ENCODE data around the gene SLC7A1. TPM values are rescaled to one million over a fixed set of nuclear protein-coding genes. Genes with fewer than 3 reads are reported as not detected.

Gene SLC7A1
- total RNA-seq, 1 donor = 28.1 TPM

DNA sequence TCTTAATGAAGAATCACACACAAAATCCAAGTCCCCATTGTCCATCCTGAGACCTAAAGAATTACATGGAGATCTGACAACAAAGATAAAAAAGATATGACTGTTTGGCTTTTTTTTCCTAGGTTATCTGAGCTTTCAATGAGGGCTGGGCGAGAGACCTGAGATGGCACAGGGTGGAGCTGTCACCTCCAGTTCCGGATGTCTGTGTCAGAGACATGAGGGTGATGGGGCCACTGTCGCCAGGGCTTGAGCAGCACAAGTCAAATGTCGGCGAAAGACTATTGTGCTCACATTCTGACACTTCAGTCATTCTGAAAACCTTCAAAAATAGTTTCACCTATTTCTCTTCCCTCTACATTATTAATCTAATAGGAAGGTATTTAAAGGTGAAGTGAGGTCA is 65.7 kb downstream of the SLC7A1 start:
- DNase-seq (ENCODE audit: low read depth) = no peak
- no peak overlapping the region for H3K4me3 ChIP-seq (ENCODE audit: low read depth, low read length)
- TF ChIP-seq CTCF (IDR thresholded peaks at IDR 0.05; ENCODE audit: insufficient read depth, low read depth, low read length) = no peak

DNA sequence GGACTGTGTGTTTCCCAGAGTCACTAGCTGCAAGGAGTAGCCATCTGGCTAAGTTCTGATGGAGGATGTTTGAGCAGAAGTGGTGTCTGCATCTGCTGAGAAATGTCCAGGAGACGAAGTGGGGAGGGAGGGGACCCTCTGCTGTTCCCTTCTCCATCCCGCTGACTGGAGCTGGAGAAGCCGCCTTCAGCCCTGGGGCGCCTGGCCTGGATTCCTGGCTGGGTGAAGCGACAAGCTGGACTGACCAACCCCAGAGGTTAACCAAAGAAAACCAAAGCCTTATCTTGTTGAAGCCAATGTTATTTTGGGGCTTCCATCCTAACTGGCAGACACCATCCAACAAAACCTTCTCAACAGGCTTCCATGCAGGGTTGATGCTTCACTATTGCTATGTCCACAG is 67.6 kb downstream of the SLC7A1 start:
- DNase-seq (ENCODE audit: low read depth) = no peak
- TF ChIP-seq CTCF (IDR thresholded peaks at IDR 0.05; ENCODE audit: insufficient read depth, low read depth, low read length) = no peak
- no peak overlapping the region for H3K4me3 ChIP-seq (ENCODE audit: low read depth, low read length)

- H3K4me3 ChIP-seq (ENCODE audit: low read depth, low read length) = no peak overlapping the region
- TF ChIP-seq CTCF (IDR thresholded peaks at IDR 0.05; ENCODE audit: insufficient read depth, low read depth, low read length) = no peak
- no peak for DNase-seq (ENCODE audit: low read depth)
These were observed 68.0 kb downstream of the SLC7A1 start for GRCh38 chr13:29527511-29527910.

DNA sequence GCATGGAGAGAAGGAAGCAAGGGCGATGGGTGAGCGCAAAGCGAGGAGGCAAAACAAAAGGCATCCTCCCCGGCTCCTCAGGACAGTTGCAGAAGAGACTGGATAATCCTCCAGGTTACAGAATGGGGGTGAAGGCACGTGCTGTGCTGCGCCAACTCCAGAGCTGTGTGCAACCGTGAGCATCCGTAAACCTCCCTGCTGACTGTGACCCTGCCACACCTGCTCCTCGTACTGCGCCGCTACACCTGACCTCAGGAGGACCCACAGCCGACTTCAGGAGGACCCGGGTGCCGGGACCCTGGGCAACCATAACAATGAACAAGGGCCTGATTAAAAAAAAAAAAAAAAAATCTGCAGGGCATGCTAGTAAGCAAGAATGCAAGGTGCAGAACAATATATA is 68.7 kb downstream of the SLC7A1 start:
- no peak overlapping the region for H3K4me3 ChIP-seq (ENCODE audit: low read depth, low read length)
- no peak for DNase-seq (ENCODE audit: low read depth)
- no peak for TF ChIP-seq CTCF (IDR thresholded peaks at IDR 0.05; ENCODE audit: insufficient read depth, low read depth, low read length)

GRCh38 chr13:29525757-29526156 is 69.7 kb downstream of the SLC7A1 start:
- no peak for TF ChIP-seq CTCF (IDR thresholded peaks at IDR 0.05; ENCODE audit: insufficient read depth, low read depth, low read length)
- DNase-seq (ENCODE audit: low read depth) = no peak
- H3K4me3 ChIP-seq (ENCODE audit: low read depth, low read length) = no peak overlapping the region

DNA sequence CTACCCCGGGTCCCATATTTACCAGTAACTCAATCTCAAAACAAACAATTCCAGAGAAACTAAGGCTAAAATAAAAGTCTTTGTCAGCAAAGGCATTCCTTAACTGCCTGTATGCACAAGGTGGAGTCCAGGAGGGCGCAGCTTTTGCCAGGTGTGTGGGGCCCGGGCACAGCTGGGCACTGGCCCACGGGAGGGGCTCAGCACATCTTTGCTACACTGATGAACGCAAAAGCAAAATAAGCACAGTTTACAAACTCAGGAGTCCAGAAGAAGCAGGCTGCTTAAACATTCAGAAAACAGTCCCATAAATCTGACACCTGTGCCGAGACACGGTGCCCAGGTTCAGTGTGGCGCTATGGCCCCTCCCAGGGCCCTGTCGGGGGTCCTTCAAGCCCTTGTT is 70.8 kb downstream of the SLC7A1 start:
- DNase-seq (ENCODE audit: low read depth) = no peak
- H3K4me3 ChIP-seq (ENCODE audit: low read depth, low read length) = no peak overlapping the region
- no peak for TF ChIP-seq CTCF (IDR thresholded peaks at IDR 0.05; ENCODE audit: insufficient read depth, low read depth, low read length)

DNA sequence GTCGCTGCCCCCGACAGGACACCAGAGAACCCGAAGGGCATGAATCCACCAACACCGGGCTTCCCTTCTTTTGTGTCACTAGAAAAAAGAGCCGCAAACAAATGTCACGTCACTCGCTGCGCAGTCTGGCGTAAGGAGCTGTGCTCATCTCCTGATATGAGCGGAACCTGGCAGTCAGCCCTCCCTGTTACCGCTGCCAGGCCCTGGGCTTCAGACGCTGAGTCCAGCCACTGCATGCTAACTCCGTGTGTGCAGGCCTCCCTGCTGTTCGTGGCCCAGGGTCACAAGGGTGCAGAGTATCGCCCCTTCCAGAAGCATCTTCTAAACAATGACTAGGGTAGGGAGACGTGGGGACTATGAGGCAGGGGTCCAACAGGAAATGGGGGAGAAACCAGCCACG is 71.3 kb downstream of the SLC7A1 start:
- no peak overlapping the region for H3K4me3 ChIP-seq (ENCODE audit: low read depth, low read length)
- TF ChIP-seq CTCF (IDR thresholded peaks at IDR 0.05; ENCODE audit: insufficient read depth, low read depth, low read length) = no peak
- no peak for DNase-seq (ENCODE audit: low read depth)

Measured in fibroblast of villous mesenchyme (primary cell).